Measurements from ENCODE around the gene SNAI3. TPM values are rescaled to one million over a fixed set of nuclear protein-coding genes. Genes with fewer than 3 reads are reported as not detected.

Gene SNAI3
- total and polyA plus RNA-seq, 4 donors: 1.1 to 3.8 (median 2.9) TPM

DNA sequence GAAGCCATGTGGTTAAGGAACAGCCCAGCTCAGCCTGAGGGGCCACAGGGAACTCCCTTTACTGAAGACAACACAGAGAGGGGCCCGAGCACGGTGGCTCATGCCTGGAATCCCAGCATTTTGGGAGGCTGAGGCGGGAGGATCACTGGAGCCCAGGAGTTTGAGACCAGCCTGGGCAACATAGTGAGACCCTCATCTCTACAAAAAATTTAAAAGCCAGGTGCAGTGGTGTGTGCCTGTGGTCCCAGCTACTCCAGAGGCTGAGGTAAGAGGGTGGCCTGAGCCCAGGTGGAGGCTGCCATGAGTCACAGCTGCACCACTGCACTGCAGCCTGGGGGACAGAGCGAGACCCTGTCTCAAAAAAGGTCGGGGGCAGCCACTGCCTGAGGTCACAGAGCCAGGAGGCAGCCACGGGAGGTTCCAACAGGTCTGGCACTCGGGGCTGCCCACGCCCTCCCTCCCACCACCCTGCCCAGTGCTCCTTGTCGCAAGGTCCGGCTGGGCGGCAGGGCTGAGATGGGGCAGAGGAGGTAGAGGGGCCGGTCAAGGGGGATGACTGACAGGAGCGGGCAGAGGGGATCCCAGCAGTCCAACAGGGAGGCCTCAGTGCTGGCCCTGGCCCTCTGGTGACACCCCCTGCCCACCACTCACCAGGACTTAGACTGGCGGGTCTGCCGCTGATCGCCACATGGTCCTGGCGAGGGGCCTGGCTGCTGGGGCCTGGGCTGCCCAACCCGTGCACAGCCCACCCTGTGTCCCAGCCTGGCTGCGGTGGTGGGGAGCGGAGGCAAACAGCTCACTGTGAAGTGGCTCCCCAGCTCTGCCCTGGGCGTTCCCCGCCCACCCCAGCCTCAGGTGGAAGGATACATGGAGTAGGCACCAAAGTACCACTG is 38.9 kb downstream of the SNAI3 start:
- H3K9me3 ChIP-seq (ENCODE audit: control insufficient read depth in 4 of 4, insufficient read depth in 3 of 4, low read length in 3 of 4): no peaks in the 10 kb centered on the region
- H3K36me3 ChIP-seq (ENCODE audit: control insufficient read depth in 4 of 4, insufficient read depth in 4 of 4, low read length in 4 of 4): peaks cover 0 to 26% (median 2%) of the 10 kb centered on the region in 4 donors
- no peak overlapping the region for H3K4me3 ChIP-seq
- no peak for ATAC-seq (ENCODE audit: insufficient read depth, low FRiP score)
- no peak for DNase-seq
- TF ChIP-seq CTCF (IDR thresholded peaks at IDR 0.05; ENCODE audit: control extremely low read depth, extremely low read depth): no peak
- 92 to 95% methylated on average over 19 to 22 of the region's 22 CpGs for WGBS, 2 donors
- H3K27me3 ChIP-seq (ENCODE audit: control insufficient read depth in 3 of 3, insufficient read depth in 3 of 3, low read length in 2 of 3): no peaks in the 10 kb centered on the region
- H3K9ac ChIP-seq (ENCODE audit: insufficient read depth in 1 of 2, low read length in 2 of 2): no peak overlapping the region
- peaks cover 0 to 14% (median 6%) of the 10 kb centered on the region in 5 donors for H3K4me1 ChIP-seq (ENCODE audit: control insufficient read depth in 5 of 5, insufficient read depth in 5 of 5, low read length in 5 of 5)
- H3K27ac ChIP-seq (ENCODE audit: low read depth in 1 of 2, low read length in 1 of 2): no peak overlapping the region

- ATAC-seq (ENCODE audit: insufficient read depth, low FRiP score) (no peak), DNase-seq (no peak)
- Histone ChIP-seq H3K4me1 (ENCODE audit: control insufficient read depth in 5 of 5, insufficient read depth in 5 of 5, low read length in 5 of 5) (peaks cover 0 to 13% (median 6%) of the 10 kb centered on the region in 5 donors), H3K36me3 (ENCODE audit: control insufficient read depth in 4 of 4, insufficient read depth in 4 of 4, low read length in 4 of 4) (peaks cover 0 to 21% (median 2%) of the 10 kb centered on the region in 4 donors), H3K27me3 (ENCODE audit: control insufficient read depth in 3 of 3, insufficient read depth in 3 of 3, low read length in 2 of 3) (no peaks in the 10 kb centered on the region), H3K27ac (ENCODE audit: low read depth in 1 of 2, low read length in 1 of 2) (no peak overlapping the region), H3K9ac (ENCODE audit: insufficient read depth in 1 of 2, low read length in 2 of 2) (no peak overlapping the region), H3K4me3 (no peak overlapping the region), H3K9me3 (ENCODE audit: control insufficient read depth in 4 of 4, insufficient read depth in 3 of 4, low read length in 3 of 4) (no peaks in the 10 kb centered on the region)
- WGBS, 2 donors: 89 to 94% methylated on average over 24 to 28 of the region's 28 CpGs
- TF ChIP-seq CTCF (IDR thresholded peaks at IDR 0.05; ENCODE audit: control extremely low read depth, extremely low read depth): no peak
Measured at GRCh38 chr16:88646345-88647034, 39.8 kb downstream of the SNAI3 start.

DNA sequence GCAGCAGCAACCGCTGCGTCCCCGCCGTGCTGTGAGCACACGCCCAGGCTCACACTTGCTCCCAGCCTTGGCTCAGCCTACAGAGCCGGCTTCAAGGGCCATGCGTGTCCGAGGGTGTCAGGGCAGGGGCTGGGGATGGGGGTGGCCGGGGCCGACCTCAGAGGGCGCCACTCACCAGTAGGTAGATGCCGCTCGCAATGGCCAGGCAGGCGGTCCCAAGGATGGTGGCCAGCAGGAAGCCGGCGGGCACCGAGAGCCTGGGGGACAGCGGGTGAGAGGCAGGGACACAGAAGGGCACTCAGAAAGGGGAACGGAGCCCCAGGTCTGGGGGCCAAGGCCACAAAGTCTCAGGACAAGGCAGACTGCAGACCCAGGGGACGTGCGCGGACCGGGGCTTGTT is 40.4 kb downstream of the SNAI3 start:
- Histone ChIP-seq H3K9ac (ENCODE audit: insufficient read depth in 1 of 2, low read length in 2 of 2) (no peak overlapping the region), H3K4me3 (no peak overlapping the region), H3K27ac (ENCODE audit: low read depth in 1 of 2, low read length in 1 of 2) (no peak overlapping the region), H3K9me3 (ENCODE audit: control insufficient read depth in 4 of 4, insufficient read depth in 3 of 4, low read length in 3 of 4) (no peaks in the 10 kb centered on the region), H3K4me1 (ENCODE audit: control insufficient read depth in 5 of 5, insufficient read depth in 5 of 5, low read length in 5 of 5) (peaks cover 0 to 8% (median 2%) of the 10 kb centered on the region in 5 donors), H3K36me3 (ENCODE audit: control insufficient read depth in 4 of 4, insufficient read depth in 4 of 4, low read length in 4 of 4) (peaks cover 0 to 21% (median 2%) of the 10 kb centered on the region in 4 donors), H3K27me3 (ENCODE audit: control insufficient read depth in 3 of 3, insufficient read depth in 3 of 3, low read length in 2 of 3) (peaks cover 0 to 4% (median 0%) of the 10 kb centered on the region in 3 donors)
- ATAC-seq (ENCODE audit: insufficient read depth, low FRiP score) (no peak), DNase-seq (no peak)
- 89 to 91% methylated on average over 23 of the region's 23 CpGs for WGBS, 2 donors
- TF ChIP-seq CTCF (IDR thresholded peaks at IDR 0.05; ENCODE audit: control extremely low read depth, extremely low read depth): no peak

Data from lung (tissue), 12 donors.